Calu3 (cell line): ENCODE measurements around the gene MAML3. TPM values are rescaled to one million over a fixed set of nuclear protein-coding genes. Genes with fewer than 3 reads are reported as not detected.

Source experiments
- BruUV-seq: library from RNA; stranded (reverse); fragments of 400-500 nt; replicated peaks from 2 replicates; lab custom pipeline; 2021; lab: Mats Ljungman, UMichigan
- CTCF ChIA-PET: fragments of 300-600 bp; sonication (Branson Sonifier 250); formaldehyde crosslinking; loops from one replicate; lab custom pipeline; 2022; ENCODE audit warnings: antibody characterized with exemption; lab: Charles Lee
- DNase-seq: peaks from one replicate; pipeline ENCODE4 v3.0.0; 2022
- H3K27ac Mint-ChIP-seq: one replicate; pipeline ENCODE4 v1.8.0; 2022; ENCODE audit warnings: mixed read lengths; ENCODE audit not compliant: unreplicated experiment
- H3K27me3 Mint-ChIP-seq: one replicate; pipeline ENCODE4 v1.8.0; 2022; ENCODE audit warnings: mixed read lengths; ENCODE audit not compliant: unreplicated experiment
- H3K36me3 Mint-ChIP-seq: one replicate; pipeline ENCODE4 v1.8.0; 2022; ENCODE audit warnings: mild to moderate bottlenecking, moderate library complexity, mixed read lengths; ENCODE audit not compliant: insufficient read depth, unreplicated experiment
- H3K4me1 Mint-ChIP-seq: one replicate; pipeline ENCODE4 v1.8.0; 2022; ENCODE audit warnings: mild to moderate bottlenecking, low read depth, mixed read lengths; ENCODE audit not compliant: unreplicated experiment
- H3K4me3 Mint-ChIP-seq: one replicate; pipeline ENCODE4 v1.8.0; 2022; ENCODE audit warnings: mild to moderate bottlenecking, low read depth, moderate library complexity, mixed read lengths; ENCODE audit not compliant: unreplicated experiment
- H3K9me3 Mint-ChIP-seq: one replicate; pipeline ENCODE4 v1.8.0; 2022; ENCODE audit warnings: low read depth, mixed read lengths; ENCODE audit not compliant: unreplicated experiment
- intact Hi-C: fragments of 100-400 bp; cut with micrococcal nuclease; formaldehyde crosslinking; loops from one replicate; pipeline ENCODE4 v1.10.0; 2022; ENCODE audit not compliant: unreplicated experiment
- total RNA-seq: library from RNA; stranded (reverse); gene quantifications from 2 replicates; pipeline ENCODE4 v1.2.3, GENCODE V29; 2022
- TF ChIP-seq, protein P1 (sequence below): fragments of 200-600 bp; IDR thresholded peaks from one replicate; pipeline ENCODE4 v1.8.0; 2022; ENCODE audit warnings: antibody characterized with exemption; ENCODE audit not compliant: unreplicated experiment

The MAML3 gene
- total RNA-seq, 1 experiment from 2014 or later: 4.0 TPM

DNA sequence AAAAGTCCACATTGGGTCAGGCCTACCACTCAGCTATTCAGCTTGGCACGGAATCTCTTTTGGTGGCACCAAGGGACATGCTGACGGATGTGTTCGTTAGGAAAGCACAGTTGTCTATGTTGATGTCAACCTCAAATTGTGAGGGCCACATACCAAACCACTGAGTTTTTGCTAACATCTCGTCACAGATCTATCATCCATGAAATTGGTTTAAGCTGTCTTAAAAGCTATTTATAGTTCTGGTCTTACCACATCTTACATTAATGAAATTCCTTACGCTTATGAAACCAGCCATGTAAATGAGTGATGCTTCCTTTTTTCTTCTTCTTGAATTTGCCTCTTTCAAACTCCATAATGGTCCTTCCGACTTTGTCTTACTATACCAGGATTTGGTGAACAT is 386.8 kb downstream of the MAML3 start:
- intact Hi-C loops: no loop called here
- Mint-ChIP-seq H3K27ac (no peak overlapping the region), H3K4me3 (no peak overlapping the region), H3K36me3 (no peaks in the 10 kb centered on the region), H3K4me1 (no peaks in the 10 kb centered on the region), H3K9me3 (no peaks in the 10 kb centered on the region), H3K27me3 (no peaks in the 10 kb centered on the region)
- DNase-seq: no peak
- BruUV-seq: no TSS peak
- CTCF ChIA-PET: no interaction called here
- TF ChIP-seq, protein P1, sequence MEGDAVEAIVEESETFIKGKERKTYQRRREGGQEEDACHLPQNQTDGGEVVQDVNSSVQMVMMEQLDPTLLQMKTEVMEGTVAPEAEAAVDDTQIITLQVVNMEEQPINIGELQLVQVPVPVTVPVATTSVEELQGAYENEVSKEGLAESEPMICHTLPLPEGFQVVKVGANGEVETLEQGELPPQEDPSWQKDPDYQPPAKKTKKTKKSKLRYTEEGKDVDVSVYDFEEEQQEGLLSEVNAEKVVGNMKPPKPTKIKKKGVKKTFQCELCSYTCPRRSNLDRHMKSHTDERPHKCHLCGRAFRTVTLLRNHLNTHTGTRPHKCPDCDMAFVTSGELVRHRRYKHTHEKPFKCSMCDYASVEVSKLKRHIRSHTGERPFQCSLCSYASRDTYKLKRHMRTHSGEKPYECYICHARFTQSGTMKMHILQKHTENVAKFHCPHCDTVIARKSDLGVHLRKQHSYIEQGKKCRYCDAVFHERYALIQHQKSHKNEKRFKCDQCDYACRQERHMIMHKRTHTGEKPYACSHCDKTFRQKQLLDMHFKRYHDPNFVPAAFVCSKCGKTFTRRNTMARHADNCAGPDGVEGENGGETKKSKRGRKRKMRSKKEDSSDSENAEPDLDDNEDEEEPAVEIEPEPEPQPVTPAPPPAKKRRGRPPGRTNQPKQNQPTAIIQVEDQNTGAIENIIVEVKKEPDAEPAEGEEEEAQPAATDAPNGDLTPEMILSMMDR: no peak

DNA sequence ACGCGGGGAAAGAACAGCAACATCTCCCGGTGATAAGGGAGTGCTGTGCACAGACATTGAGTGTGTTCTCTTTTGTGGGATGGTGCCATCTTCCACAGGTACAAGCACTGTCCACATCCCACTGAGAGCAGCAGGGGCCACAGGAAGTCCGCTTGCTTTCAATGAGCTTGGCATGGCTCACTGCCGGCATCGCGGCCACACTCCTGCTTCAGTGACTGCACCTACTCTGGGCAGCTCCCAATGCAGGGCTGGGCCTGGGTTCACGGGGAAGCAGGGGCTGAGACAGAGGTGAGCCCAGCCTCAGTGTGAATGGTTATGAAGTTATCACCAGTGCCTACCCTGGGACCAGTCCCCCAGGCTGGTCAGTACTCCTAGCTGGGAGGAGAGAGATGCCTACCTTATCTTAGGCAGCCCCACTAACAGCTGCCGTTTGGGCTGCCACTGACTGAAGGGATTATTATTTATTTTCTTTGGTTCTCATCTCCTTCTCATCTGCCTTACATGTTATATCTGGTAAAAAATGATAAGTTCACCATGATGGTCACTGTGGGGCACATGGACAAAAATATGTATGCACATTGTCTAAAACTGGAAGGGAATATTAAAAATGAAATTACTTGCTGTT is 389.2 kb downstream of the MAML3 start:
- intact Hi-C loops: no loop called here
- TF ChIP-seq, protein P1: no peak
- Mint-ChIP-seq H3K27me3 (no peaks in the 10 kb centered on the region), H3K4me1 (peaks cover 8% of the 10 kb centered on the region), H3K4me3 (no peak overlapping the region), H3K27ac (no peak overlapping the region), H3K9me3 (no peaks in the 10 kb centered on the region), H3K36me3 (no peaks in the 10 kb centered on the region)
- no peak for DNase-seq
- BruUV-seq: no TSS peak
- CTCF ChIA-PET: no interaction called here

DNA sequence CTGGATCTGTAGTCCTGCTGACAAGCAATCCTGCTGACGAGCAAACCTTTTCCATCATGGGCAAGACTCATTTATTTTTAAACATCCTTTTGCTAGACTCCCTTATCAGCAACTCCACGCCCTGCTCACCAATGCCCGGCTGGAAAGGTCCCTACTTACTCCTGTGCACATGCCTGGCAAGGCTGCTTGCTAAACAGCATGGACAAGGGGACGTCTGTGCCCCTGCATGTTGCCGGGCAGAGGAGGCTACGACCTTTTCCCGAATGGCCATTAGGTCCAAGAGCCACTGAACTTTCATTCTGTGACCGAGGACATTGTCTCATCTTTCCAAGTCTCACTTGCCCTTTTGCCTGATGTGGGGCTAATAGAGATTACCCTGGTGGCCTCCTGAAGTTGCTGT is 389.8 kb downstream of the MAML3 start:
- H3K4me1 Mint-ChIP-seq: peaks cover 8% of the 10 kb centered on the region
- no TSS peak for BruUV-seq
- H3K27me3 Mint-ChIP-seq: no peaks in the 10 kb centered on the region
- DNase-seq: no peak
- H3K9me3 Mint-ChIP-seq: no peaks in the 10 kb centered on the region
- no peak overlapping the region for H3K27ac Mint-ChIP-seq
- no peak overlapping the region for H3K4me3 Mint-ChIP-seq
- CTCF ChIA-PET: interaction anchor here (0.6 kb wide), 1 partner anchor 568 kb away, joined by 4 read pairs; no protein-coding TSS in a partner anchor
- TF ChIP-seq, protein P1: no peak
- no peaks in the 10 kb centered on the region for H3K36me3 Mint-ChIP-seq
- intact Hi-C loops: no loop called here

DNA sequence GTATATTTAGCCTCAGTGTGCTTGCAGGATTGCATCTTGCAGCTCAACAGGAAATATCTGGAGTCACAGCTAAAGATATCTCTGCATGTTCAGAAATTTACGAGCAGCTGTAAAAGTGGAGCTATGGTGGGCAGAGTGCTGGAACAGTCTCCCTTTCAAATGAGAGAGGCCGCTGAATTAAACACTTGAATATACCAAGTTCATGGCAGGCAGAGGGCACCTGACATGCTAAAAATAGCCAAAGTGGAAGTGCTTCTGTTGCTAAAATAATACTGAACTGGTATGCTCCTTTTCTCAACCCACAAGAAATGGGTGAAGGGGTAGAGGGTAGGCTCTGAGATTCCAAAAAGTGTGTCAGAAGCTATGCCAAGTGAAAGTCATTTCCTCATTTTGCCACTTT is 390.3 kb downstream of the MAML3 start:
- no peak for DNase-seq
- Mint-ChIP-seq H3K27ac (no peak overlapping the region), H3K4me1 (peaks cover 8% of the 10 kb centered on the region), H3K4me3 (no peak overlapping the region), H3K9me3 (no peaks in the 10 kb centered on the region), H3K27me3 (no peaks in the 10 kb centered on the region), H3K36me3 (no peaks in the 10 kb centered on the region)
- no TSS peak for BruUV-seq
- TF ChIP-seq, protein P1: no peak
- CTCF ChIA-PET: interaction anchor here (0.6 kb wide), 1 partner anchor 568 kb away, joined by 4 read pairs; no protein-coding TSS in a partner anchor
- intact Hi-C loops: no loop called here
